GM18502 (cell line): ENCODE results near the gene LHCGR.
"Not testable (repeated sequence)": the region's sequence is repeated elsewhere in the genome, so short reads cannot be mapped to it uniquely, and the experiment has no call there.

ENCODE experiments used
- ATAC-seq: cut with Tn5 transposase; IDR thresholded peaks from one replicate; pipeline ENCODE4 v1.9.1; 2021; ENCODE audit warnings: mild to moderate bottlenecking; ENCODE audit not compliant: unreplicated experiment, poor library complexity

LHCGR gene

DNA sequence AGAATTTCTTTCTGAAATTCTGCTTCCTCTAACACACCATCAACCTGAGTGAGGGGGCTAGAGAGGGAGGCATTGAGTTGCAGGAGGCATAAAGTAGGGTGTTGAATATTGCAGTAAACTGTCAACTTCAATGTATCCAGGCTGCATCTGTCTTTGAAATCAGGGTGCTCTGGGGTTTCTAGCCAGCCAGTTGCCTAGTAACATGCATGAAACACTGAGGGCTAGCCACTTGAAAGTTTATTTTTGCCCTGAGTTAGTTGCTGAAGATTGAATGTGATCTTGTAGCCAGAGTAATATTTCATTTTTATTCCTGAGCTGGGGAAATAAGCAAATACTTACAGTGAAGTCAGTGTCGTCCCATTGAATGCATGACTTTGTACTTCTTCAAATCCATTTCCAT is 41.9 kb downstream of the LHCGR start:
- no peak for ATAC-seq

GRCh38 chr2:48712151-48712550 is 43.4 kb downstream of the LHCGR start:
- ATAC-seq, result no peak

DNA sequence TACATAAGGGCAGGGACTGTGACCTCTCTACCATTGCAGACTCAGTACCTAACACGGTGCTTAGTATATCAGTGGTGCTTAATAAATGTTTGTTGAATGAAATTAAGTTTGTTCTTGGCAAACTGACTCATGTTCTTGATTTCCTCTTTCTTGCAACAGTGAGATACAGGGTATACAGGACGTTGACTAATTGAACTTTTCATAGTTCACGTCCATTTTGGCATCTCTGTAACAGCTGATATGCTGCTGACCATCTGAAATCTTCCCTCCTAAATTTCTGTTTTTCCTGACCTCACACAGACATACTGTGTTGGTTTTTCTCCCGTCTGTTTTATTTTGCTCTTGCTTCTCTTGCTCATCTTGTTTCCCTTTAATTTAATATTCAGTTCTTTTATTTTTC is 44.2 kb downstream of the LHCGR start:
- no peak for ATAC-seq

DNA sequence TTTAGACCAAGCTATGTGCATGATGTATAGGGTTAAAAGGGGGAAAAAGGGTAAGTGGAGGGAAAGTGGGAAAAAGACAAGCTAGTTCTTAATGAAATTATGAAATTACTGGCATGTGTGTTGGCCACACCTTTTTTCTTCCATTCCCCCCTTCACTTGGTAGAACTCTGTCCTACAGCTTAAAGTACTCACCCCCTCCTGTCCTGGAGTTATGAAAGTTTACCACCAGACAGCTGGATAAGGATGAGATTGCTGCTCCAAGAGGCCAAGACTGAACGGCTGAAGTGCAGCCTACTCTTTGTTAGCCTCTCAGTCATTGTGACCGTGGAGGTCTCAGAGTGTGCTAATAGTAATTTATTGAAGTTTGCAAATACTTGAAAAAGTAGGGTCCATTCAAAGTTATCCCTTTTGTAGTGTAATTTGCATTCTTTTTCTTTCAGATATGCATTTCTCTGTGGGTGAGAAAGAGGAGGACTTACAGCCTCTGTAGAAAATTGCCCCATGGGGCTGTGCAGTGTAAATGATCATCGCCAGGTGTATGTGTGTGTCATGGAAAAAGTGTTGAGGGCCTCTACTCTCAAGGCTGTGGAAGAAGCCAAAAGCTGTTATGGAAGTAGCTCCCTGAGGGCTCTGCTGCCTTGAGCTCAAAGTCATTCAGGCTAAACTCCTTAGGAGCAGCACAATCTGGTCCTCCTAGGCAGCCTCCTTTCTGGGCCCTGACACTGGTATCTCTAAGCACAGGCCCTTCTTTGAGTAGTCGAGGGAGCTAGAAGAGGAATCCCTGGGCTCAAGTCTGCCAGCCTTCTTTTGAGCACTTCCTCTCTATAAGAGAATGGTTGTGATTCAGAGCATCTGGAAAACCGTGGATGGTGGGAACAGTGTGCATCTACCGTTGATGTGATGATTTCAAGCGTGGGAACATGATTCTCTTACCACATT is 46.2 kb downstream of the LHCGR start:
- no peak for ATAC-seq

GRCh38 chr2:48707466-48707865 is 48.1 kb downstream of the LHCGR start:
- no peak for ATAC-seq

DNA sequence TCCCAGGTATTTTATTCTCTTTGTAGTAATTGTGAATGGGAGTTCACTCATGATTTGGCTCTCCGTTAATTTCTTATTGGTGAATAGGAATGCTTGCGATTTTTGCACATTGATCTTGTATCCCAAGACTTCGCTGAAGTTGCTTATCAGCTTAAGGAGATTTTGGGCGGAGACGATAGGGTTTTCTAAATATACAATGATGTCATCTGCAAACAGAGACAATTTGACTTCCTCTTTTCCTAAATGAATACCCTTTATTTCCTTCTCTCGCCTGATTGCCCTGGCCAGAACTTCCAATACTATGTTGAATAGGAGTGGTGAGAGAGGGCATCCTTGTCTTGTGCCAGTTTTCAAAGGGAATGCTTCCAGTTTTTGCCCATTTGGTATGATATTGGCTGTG is 51.9 kb downstream of the LHCGR start:
- ATAC-seq, result not testable (repeated sequence)

DNA sequence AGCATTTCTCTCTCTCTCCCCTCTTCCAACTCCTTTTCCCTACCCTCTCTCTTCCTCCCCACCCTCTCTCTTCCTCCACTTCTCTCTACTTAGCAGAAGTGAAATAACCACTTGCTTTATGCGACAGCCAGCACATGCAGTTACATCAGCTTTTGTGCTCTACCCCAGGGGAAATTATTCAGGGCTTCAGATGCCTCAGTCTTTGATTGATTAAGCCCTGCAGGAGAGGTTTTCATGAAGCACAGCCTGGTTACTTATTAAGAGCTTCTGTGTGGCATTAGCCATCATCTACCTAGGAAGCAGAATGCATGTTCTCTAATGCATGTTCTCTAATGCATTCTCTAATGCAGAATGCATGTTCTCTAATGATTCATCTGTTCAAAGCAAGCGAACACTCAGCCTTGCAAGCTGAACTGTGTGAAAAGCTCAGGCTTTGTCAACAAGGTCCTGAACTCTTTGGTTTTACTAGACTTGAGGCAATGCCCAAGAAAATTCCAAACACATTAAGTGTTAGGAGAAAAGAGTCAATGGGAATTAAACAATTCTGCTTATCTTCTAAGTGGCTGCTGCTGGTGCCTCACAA is 56.1 kb downstream of the LHCGR start:
- no peak for ATAC-seq

GRCh38 chr2:48696881-48697280 is 58.6 kb downstream of the LHCGR start:
- no peak for ATAC-seq

- ATAC-seq, result no peak
Observed at GRCh38 chr2:48695991-48696390, 59.5 kb downstream of the LHCGR start.

- no peak for ATAC-seq
Observed at GRCh38 chr2:48694149-48694548, 61.4 kb downstream of the LHCGR start.

DNA sequence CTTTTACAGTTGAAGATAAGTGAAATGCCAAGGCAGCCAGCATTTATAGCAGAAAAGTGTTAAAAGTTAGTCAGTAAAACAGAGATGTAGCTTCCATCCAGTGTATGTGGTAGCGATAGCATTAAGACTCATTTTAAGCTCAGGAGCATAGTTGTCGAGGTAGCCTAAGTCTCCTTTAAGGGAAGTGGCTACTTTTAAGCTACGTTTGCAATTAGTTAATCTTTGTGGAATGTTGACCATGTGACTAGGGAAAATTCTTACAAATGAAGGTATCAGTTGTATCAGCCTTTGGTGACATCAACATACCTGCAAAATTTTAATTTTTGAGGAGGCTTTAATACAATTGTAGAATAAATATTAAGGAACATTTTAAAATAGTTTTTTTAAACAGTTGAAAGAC is 61.9 kb downstream of the LHCGR start:
- ATAC-seq, result no peak

- ATAC-seq, result no peak
Observed at GRCh38 chr2:48693066-48693465, 62.5 kb downstream of the LHCGR start.

DNA sequence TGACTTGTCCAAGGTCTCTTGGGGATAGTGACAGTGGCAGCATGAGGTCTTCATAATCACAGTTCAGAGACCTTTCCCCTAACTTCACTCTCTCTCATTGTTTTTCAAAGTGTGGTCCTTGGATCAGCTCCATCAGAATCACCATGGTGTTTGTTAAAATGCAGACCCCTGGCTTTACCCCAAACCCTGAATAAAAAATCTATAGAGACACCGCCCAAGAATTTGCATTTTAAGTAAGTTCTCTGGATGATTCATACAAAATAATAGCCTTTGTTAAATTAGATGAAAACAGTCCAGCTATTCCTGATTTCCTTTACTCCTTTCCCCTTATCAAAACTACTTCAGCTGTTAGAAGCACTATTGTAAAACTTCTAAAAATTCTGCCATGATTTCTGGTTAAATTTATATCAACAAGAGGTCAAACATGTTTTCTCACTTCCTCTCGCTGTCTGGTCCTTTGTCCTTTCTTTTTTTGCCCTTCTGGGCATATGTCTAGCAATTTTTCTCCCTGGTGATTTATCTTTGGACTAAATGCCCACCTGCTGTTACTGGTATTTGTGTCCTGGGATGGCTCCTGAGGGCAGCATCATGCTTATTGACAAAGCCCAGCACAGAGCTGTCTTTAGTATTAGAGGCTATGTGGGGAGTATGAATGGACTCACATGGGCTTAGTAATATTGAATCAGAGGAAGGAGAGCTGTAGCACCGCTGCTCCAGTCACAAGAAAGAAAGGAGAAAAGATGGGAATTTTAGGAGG is 63.4 kb downstream of the LHCGR start:
- ATAC-seq, result no peak

GRCh38 chr2:48685126-48685525 is 70.4 kb downstream of the LHCGR start:
- ATAC-seq, result no peak

DNA sequence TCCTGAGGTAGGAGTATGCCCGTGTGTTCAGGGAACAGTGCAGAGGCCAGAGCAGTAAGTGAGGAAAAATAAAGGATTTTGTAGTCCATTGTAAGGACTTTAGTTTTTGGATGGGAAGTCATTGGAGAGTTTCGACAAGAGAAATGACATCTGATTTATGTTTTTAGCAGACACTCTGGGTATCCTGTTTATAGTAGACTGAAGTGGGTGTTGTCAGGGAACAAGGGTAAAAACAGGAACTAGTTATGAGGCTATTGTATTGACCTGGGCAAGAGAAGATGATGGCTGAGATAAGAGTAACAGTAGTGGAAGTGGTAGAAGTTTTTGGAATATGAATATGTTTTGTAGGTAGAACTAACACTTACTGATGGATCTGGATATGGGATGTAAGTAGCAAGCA is 78.1 kb downstream of the LHCGR start:
- no peak for ATAC-seq

- peak; percentile 54 for ATAC-seq
Observed at GRCh38 chr2:48674933-48675332, 80.6 kb downstream of the LHCGR start.

DNA sequence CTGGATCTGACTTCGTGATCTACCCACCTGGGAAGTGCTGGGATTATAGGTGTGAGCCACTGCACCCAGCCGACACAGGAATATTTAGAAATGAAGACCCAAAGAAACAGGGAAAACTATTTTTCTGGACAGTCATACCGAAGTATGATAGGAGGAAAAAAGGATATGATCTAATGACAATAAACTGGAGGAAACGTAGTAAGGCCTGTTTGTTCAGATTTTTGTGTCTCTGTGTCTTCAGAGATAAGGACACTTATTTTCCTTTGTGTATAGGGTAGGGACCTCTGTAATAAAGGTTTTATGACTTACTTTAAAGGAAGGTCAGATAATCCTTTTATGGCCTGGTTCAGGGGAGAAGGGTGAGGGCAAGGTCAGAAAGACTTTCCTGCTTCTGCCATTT is 81.9 kb downstream of the LHCGR start:
- no peak for ATAC-seq

DNA sequence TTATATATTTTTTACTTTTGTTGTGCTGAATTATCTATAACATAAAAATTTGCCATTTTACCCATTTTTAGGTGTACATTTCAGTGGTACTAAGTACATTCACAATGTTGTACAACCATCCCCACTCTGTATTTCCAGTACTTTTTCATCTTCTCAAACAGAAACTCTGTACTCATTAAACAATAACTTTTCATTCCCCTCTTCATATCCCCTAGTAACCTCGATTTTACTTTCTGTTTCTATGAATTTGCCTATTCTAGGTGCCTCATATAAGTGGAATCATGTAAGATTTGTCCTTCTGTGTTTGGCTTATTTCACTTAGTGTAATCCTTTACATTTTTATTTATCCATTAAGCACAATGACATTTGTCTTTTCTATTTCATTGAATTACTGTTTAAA is 86.5 kb downstream of the LHCGR start:
- peak; percentile 65 for ATAC-seq

- ATAC-seq, result no peak
Observed at GRCh38 chr2:48651158-48651790, 104.2 kb downstream of the LHCGR start.

GRCh38 chr2:48638261-48638660 is 117.3 kb downstream of the LHCGR start:
- no peak for ATAC-seq
